ENCODE data around the gene SNRPD2.
A peak's percentile ranks its signal among the peaks of the same experiment; 100 is the strongest.

Gene SNRPD2

GRCh38 chr19:45655073-45655472 lies 36.7 kb downstream of the SNRPD2 start:
- no peak for DNase-seq

GRCh38 chr19:45653634-45654033 lies 38.1 kb downstream of the SNRPD2 start:
- no peak for DNase-seq

- DNase-seq: no peak
These were observed 41.0 kb downstream of the SNRPD2 start for GRCh38 chr19:45650722-45651121.

GRCh38 chr19:45646345-45646698 lies 45.4 kb downstream of the SNRPD2 start:
- no peak for DNase-seq

- peak; percentile 82 for DNase-seq
These were observed 46.0 kb downstream of the SNRPD2 start for GRCh38 chr19:45645631-45646344.

GRCh38 chr19:45645068-45645630 lies 46.6 kb downstream of the SNRPD2 start:
- no peak for DNase-seq

GRCh38 chr19:45643927-45644771 lies 47.6 kb downstream of the SNRPD2 start:
- DNase-seq: no peak

GRCh38 chr19:45643024-45643926 lies 48.5 kb downstream of the SNRPD2 start:
- peak; percentile 90 for DNase-seq

- peak; percentile 74 for DNase-seq
These were observed 50.3 kb downstream of the SNRPD2 start for GRCh38 chr19:45641274-45642105.

- no peak for DNase-seq
These were observed 50.9 kb downstream of the SNRPD2 start for GRCh38 chr19:45640849-45641273.

- DNase-seq: peak; percentile 67
These were observed 52.6 kb downstream of the SNRPD2 start, which contains the start of gene EML2 for GRCh38 chr19:45638930-45639729. Gene EML2, minus strand, starts transcription at chr19:45639397. Its CDS starts 21 bp downstream, at chr19:45639376.

GRCh38 chr19:45637890-45638667 lies 53.7 kb downstream of the SNRPD2 start:
- DNase-seq: no peak
